Measurements from ENCODE around the gene PPFIBP2.

The PPFIBP2 gene

GRCh38 chr11:7493670-7494069, 20.1 kb upstream of the PPFIBP2 start:
- CTCF ChIA-PET, result interaction anchor here (1.3 to 5.6 kb wide), 3 partner anchors 13 to 50 kb away, joined by 3 to 28 read pairs (median 9); partner anchors contain the start of gene PPFIBP2

GRCh38 chr11:7494086-7494745, 19.6 kb upstream of the PPFIBP2 start:
- ChIA-PET POLR2A (no interaction called here), CTCF (interaction anchor here (1.3 to 5.6 kb wide), 4 partner anchors 11 to 50 kb away, joined by 3 to 28 read pairs (median 6); partner anchors contain the start of gene PPFIBP2)

More at GRCh38 chr11:7493670-7494069, 20.1 kb upstream of the PPFIBP2 start:
- DNase-seq (ENCODE audit: extremely low spot score), result no peak
- TF ChIP-seq CTCF (IDR thresholded peaks at IDR 0.05; ENCODE audit: control extremely low read depth, extremely low read depth, low read depth, missing control alignments), result no peak
- POLR2A ChIA-PET, result no interaction called here

GRCh38 chr11:7495882-7496551, 17.8 kb upstream of the PPFIBP2 start:
- ChIA-PET CTCF (interaction anchor here (0.9 to 5.6 kb wide), 7 partner anchors 9 to 170 kb away, joined by 3 to 28 read pairs (median 3); partner anchors contain the start of genes OLFML1 and PPFIBP2), POLR2A (no interaction called here)
- DNase-seq (ENCODE audit: extremely low spot score), result peak; percentile 58
- no peak for TF ChIP-seq CTCF (IDR thresholded peaks at IDR 0.05; ENCODE audit: control extremely low read depth, extremely low read depth, low read depth, missing control alignments)

More at GRCh38 chr11:7494086-7494745, 19.6 kb upstream of the PPFIBP2 start:
- DNase-seq (ENCODE audit: extremely low spot score), result no peak
- no peak for TF ChIP-seq CTCF (IDR thresholded peaks at IDR 0.05; ENCODE audit: control extremely low read depth, extremely low read depth, low read depth, missing control alignments)

GRCh38 chr11:7498193-7498592, 15.6 kb upstream of the PPFIBP2 start:
- no peak for TF ChIP-seq CTCF (IDR thresholded peaks at IDR 0.05; ENCODE audit: control extremely low read depth, extremely low read depth, low read depth, missing control alignments)
- POLR2A ChIA-PET, result no interaction called here
- CTCF ChIA-PET, result interaction anchor here (1.1 to 5.6 kb wide), 2 partner anchors 13 to 26 kb away, joined by 3 to 28 read pairs; partner anchors contain the start of gene PPFIBP2
- DNase-seq (ENCODE audit: extremely low spot score), result no peak

- no peak for DNase-seq (ENCODE audit: extremely low spot score)
- TF ChIP-seq CTCF (IDR thresholded peaks at IDR 0.05; ENCODE audit: control extremely low read depth, extremely low read depth, low read depth, missing control alignments), result no peak
- POLR2A ChIA-PET, result no interaction called here
- CTCF ChIA-PET, result interaction anchor here (1.1 to 3.6 kb wide), 2 partner anchors 13 to 27 kb away, joined by 3 to 29 read pairs; partner anchors contain the start of gene PPFIBP2
Measured at GRCh38 chr11:7499081-7499480, 14.7 kb upstream of the PPFIBP2 start.

- CTCF ChIA-PET, result interaction anchor here (1.0 to 3.6 kb wide), 3 partner anchors 8 to 165 kb away, joined by 3 to 29 read pairs (median 5); partner anchors contain the start of gene PPFIBP2
- POLR2A ChIA-PET, result no interaction called here
Measured at GRCh38 chr11:7500251-7500650, 13.5 kb upstream of the PPFIBP2 start.

More at GRCh38 chr11:7500251-7500650, 13.5 kb upstream of the PPFIBP2 start:
- TF ChIP-seq CTCF (IDR thresholded peaks at IDR 0.05; ENCODE audit: control extremely low read depth, extremely low read depth, low read depth, missing control alignments), result no peak
- DNase-seq (ENCODE audit: extremely low spot score), result no peak
